CD14-positive monocyte (primary cell): ENCODE measurements around the gene ZNF616. TPM values are rescaled to one million over a fixed set of nuclear protein-coding genes. Genes with fewer than 3 reads are reported as not detected.

Experiments used
- DNase-seq, 3 donors: peaks; one replicate each; pipeline ENCODE4 v3.0.0-alpha.2; 2011 to 2022
- H2AFZ ChIP-seq: 2 replicates; pipeline ENCODE4 v1.6.0; 2012; ENCODE audit warnings: mild to moderate bottlenecking, low read depth, low read length, inconsistent platforms; ENCODE audit not compliant: insufficient read depth, poor library complexity, severe bottlenecking
- H3K27ac ChIP-seq, 2 donors: 1 replicate in 1 of 2; 2 replicates in 1 of 2; pipeline ENCODE4 v1.5.1; 2012 to 2013; ENCODE audit warnings: low read length in 2 of 2, control low read depth in 1 of 2, inconsistent platforms in 1 of 2, low read depth in 1 of 2, mild to moderate bottlenecking in 1 of 2
- H3K27me3 ChIP-seq, 2 donors: one replicate each; pipeline versions ENCODE4 v1.6.0 to v1.6.1; 2011 to 2013; ENCODE audit warnings: low read length in 2 of 2; ENCODE audit not compliant: control insufficient read depth in 2 of 2, insufficient read depth in 2 of 2
- H3K36me3 ChIP-seq, 2 donors: replicated peaks in 1 of 2; 1 replicate in 1 of 2; 2 replicates in 1 of 2; pipeline versions ENCODE4 v1.5.1 to v1.6.1; 2012 to 2013; ENCODE audit warnings: low read length in 2 of 2, control low read depth in 1 of 2, inconsistent platforms in 1 of 2, mild to moderate bottlenecking in 1 of 2; ENCODE audit not compliant: insufficient read depth in 2 of 2, control insufficient read depth in 1 of 2
- H3K4me1 ChIP-seq, 2 donors: 1 replicate in 1 of 2; 2 replicates in 1 of 2; pipeline versions ENCODE4 v1.5.1 to v1.6.1; 2012 to 2013; ENCODE audit warnings: low read length in 2 of 2, control low read depth in 1 of 2, inconsistent platforms in 1 of 2, mild to moderate bottlenecking in 1 of 2, moderate library complexity in 1 of 2; ENCODE audit not compliant: insufficient read depth in 2 of 2, control insufficient read depth in 1 of 2
- H3K4me2 ChIP-seq: replicated peaks from 2 replicates; pipeline ENCODE3; 2012; ENCODE audit warnings: low read length, moderate library complexity, mild to moderate bottlenecking; ENCODE audit not compliant: poor library complexity, severe bottlenecking; ENCODE audit errors: extremely low read depth
- H3K4me3 ChIP-seq, 3 experiments: fragments of 200-600 bp in 1 of 3; sonication (generic) in 1 of 3; replicated peaks in 1 of 3; 1 replicate in 2 of 3; 2 replicates in 1 of 3; pipeline ENCODE4 v1.5.1; 2011 to 2013; ENCODE audit warnings: low read length in 3 of 3, mild to moderate bottlenecking in 3 of 3, control low read depth in 2 of 3, low read depth in 2 of 3, inconsistent platforms in 1 of 3, moderate library complexity in 1 of 3
- H3K79me2 ChIP-seq: 2 replicates; pipeline ENCODE4 v1.6.0; 2012; ENCODE audit warnings: mild to moderate bottlenecking, control low read depth, inconsistent platforms, low read length, moderate library complexity; ENCODE audit not compliant: insufficient read depth
- H3K9ac ChIP-seq: 2 replicates; pipeline ENCODE4 v1.6.0; 2017; ENCODE audit warnings: low read length, mild to moderate bottlenecking; ENCODE audit not compliant: insufficient read depth, poor library complexity, severe bottlenecking
- H3K9me3 ChIP-seq, 2 donors: replicated peaks in 1 of 2; 1 replicate in 1 of 2; 2 replicates in 1 of 2; pipeline versions ENCODE4 v1.5.1 to v1.6.1; 2012 to 2013; ENCODE audit warnings: low read length in 2 of 2, control low read depth in 1 of 2; ENCODE audit not compliant: control insufficient read depth in 1 of 2, insufficient read depth in 1 of 2
- H4K20me1 ChIP-seq: 2 replicates; pipeline ENCODE4 v1.6.0; 2012; ENCODE audit warnings: mild to moderate bottlenecking, low read length, control low read depth, moderate library complexity; ENCODE audit not compliant: insufficient read depth
- H3K27ac Mint-ChIP-seq, 7 donors: one replicate each; pipeline ENCODE4 v1.8.0; 2020; ENCODE audit warnings: mild to moderate bottlenecking in 7 of 7, mixed read lengths in 7 of 7, moderate library complexity in 6 of 7, inconsistent platforms in 2 of 7
- H3K27me3 Mint-ChIP-seq, 3 donors: one replicate each; pipeline ENCODE4 v1.8.0; 2021 to 2022; ENCODE audit warnings: low read depth in 3 of 3, mild to moderate bottlenecking in 3 of 3, mixed read lengths in 3 of 3, moderate library complexity in 3 of 3, inconsistent platforms in 1 of 3
- H3K36me3 Mint-ChIP-seq, 2 donors: one replicate each; pipeline ENCODE4 v1.8.0; 2020; ENCODE audit warnings: mixed read lengths in 2 of 2, inconsistent platforms in 1 of 2, mild to moderate bottlenecking in 1 of 2
- H3K4me1 Mint-ChIP-seq: one replicate; pipeline ENCODE4 v1.8.0; 2020; ENCODE audit warnings: mild to moderate bottlenecking, mixed read lengths
- H3K4me3 Mint-ChIP-seq, 2 donors: one replicate each; pipeline ENCODE4 v1.8.0; 2020; ENCODE audit warnings: mild to moderate bottlenecking in 2 of 2, mixed read lengths in 2 of 2, moderate library complexity in 1 of 2
- H3K9me3 Mint-ChIP-seq, 7 donors: one replicate each; pipeline ENCODE4 v1.8.0; 2020 to 2022; ENCODE audit warnings: mixed read lengths in 7 of 7, mild to moderate bottlenecking in 6 of 7, moderate library complexity in 6 of 7, inconsistent platforms in 2 of 7
- WGBS: methylation state at CpG from one replicate; pipeline ENCODE4 v1.1.5; 2013; ENCODE audit warnings: missing lambda C conversion rate; ENCODE audit not compliant: insufficient coverage; 5-methylcytosine and 5-hydroxymethylcytosine counted together
- intact Hi-C, 2 donors: fragments of 100-400 bp; cut with micrococcal nuclease; formaldehyde crosslinking; loops; one replicate each; pipeline versions ENCODE4 v1.15.0 to v1.15.1; 2023
- polyA plus RNA-seq, 3 donors: library from polyadenylated mRNA; depleted of rRNA in 1 of 3; unstranded in 2 of 3; stranded (reverse) in 1 of 3; fragments of 300-500 nt in 2 of 3; fragments of >200 nt in 1 of 3; fragmentation: Illumina TruSeq in 2 of 3; gene quantifications; 1 replicate in 2 of 3; 2 replicates in 1 of 3; pipeline ENCODE4 v1.2.3, GENCODE V29; 2012 to 2021
- TF ChIP-seq, protein P1 (sequence below): fragments of 200-600 bp; IDR thresholded peaks from one replicate; pipeline ENCODE4 v1.8.0; 2022; ENCODE audit warnings: antibody characterized with exemption, mild to moderate bottlenecking

The ZNF616 gene
- polyA plus RNA-seq, 3 donors = 0.32 to 1.8 (median 1.1) TPM

- Histone ChIP-seq H3K36me3 (peaks cover 0 to 23% of the 10 kb centered on the region in 2 donors), H3K4me1 (peaks cover 12 to 16% of the 10 kb centered on the region in 2 donors), H3K9ac (peak overlapping the region; percentile 79), H4K20me1 (no peaks in the 10 kb centered on the region), H3K4me2 (peak overlapping the region; percentile 95), H3K4me3 (peak overlapping the region; percentile 91 to 97 (median 94)), H3K9me3 (peaks cover 49 to 59% of the 10 kb centered on the region in 2 donors), H3K79me2 (peaks cover 32% of the 10 kb centered on the region), H3K27ac (peak overlapping the region in 1 of 2 donors; percentile 93), H3K27me3 (no peaks in the 10 kb centered on the region), H2AFZ (peak overlapping the region; percentile 97)
- no peak for DNase-seq
- TF ChIP-seq, protein P1, sequence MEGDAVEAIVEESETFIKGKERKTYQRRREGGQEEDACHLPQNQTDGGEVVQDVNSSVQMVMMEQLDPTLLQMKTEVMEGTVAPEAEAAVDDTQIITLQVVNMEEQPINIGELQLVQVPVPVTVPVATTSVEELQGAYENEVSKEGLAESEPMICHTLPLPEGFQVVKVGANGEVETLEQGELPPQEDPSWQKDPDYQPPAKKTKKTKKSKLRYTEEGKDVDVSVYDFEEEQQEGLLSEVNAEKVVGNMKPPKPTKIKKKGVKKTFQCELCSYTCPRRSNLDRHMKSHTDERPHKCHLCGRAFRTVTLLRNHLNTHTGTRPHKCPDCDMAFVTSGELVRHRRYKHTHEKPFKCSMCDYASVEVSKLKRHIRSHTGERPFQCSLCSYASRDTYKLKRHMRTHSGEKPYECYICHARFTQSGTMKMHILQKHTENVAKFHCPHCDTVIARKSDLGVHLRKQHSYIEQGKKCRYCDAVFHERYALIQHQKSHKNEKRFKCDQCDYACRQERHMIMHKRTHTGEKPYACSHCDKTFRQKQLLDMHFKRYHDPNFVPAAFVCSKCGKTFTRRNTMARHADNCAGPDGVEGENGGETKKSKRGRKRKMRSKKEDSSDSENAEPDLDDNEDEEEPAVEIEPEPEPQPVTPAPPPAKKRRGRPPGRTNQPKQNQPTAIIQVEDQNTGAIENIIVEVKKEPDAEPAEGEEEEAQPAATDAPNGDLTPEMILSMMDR = no peak
- H3K36me3 Mint-ChIP-seq = peaks cover 20 to 38% of the 10 kb centered on the region in 2 donors
- H3K4me3 Mint-ChIP-seq = peak overlapping the region; percentile 98 to 99
- intact Hi-C loops = loop anchor here (2.0 to 5.0 kb wide), 4 partner anchors 32 to 100 kb away; partner anchors contain the start of genes PPP2R1A (in 1 of the 2) and ZNF836 (in 1 of the 2)
- H3K27me3 Mint-ChIP-seq = peaks cover 0 to 4% (median 0%) of the 10 kb centered on the region in 3 donors
- peaks cover 32 to 76% (median 64%) of the 10 kb centered on the region in 7 donors for H3K9me3 Mint-ChIP-seq
- WGBS = 0% methylated on average over 2 of the region's 7 CpGs
- H3K4me1 Mint-ChIP-seq = peaks cover 16% of the 10 kb centered on the region
- H3K27ac Mint-ChIP-seq = peak overlapping the region; percentile 96 to 98 (median 96)
Measured at GRCh38 chr19:52138983-52139251, 821 bp downstream of the ZNF616 start.

DNA sequence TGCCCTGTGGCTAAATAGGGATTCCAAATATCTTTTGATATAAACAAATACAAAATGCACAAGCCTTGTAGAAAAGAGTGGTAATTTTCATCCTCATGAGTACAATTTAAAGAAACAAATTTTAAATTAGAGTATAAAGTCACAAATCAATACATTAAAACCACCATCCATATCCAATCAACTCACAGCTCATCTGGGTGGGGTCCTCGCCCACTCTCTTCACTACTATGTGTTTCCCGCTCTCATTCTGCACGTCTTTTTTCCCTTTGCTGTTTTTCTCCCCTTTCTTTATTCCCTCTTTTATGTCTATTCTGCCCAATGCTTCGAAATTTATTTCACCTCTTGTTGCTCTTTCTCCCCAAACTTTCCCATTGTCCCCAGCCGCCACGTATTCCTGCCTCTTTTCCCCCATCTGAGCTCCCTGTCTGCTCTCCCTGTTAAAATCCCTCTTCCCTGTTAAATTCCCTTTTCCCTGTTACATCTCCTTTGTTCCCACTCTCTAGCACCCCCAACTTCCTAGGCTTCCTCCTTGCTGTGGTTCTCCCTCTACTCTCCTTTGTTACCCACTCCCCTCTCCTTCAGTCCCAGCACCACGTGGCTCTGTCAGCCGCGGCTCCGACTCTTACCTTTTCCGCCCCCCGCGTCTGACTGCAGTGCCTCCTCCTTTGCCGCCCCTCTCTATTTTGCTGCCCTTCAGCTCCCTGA lies 1.3 kb downstream of the ZNF616 start:
- WGBS = 15% methylated on average over 14 of the region's 14 CpGs
- H3K4me3 ChIP-seq = peak overlapping the region; percentile 91 to 97 (median 94)
- Mint-ChIP-seq H3K4me3 (peak overlapping the region; percentile 98 to 99), H3K36me3 (peaks cover 23 to 43% of the 10 kb centered on the region in 2 donors), H3K27me3 (peaks cover 0 to 4% (median 0%) of the 10 kb centered on the region in 3 donors), H3K4me1 (peaks cover 16% of the 10 kb centered on the region), H3K9me3 (peaks cover 37 to 77% (median 66%) of the 10 kb centered on the region in 7 donors), H3K27ac (peak overlapping the region in 4 of 7 donors; percentile 96 to 97 (median 96))
- peak overlapping the region; percentile 79 for H3K9ac ChIP-seq
- peaks cover 50 to 59% of the 10 kb centered on the region in 2 donors for H3K9me3 ChIP-seq
- H2AFZ ChIP-seq = peak overlapping the region; percentile 97
- peaks cover 12 to 16% of the 10 kb centered on the region in 2 donors for H3K4me1 ChIP-seq
- peaks cover 0 to 28% of the 10 kb centered on the region in 2 donors for H3K36me3 ChIP-seq
- H3K4me2 ChIP-seq = peak overlapping the region; percentile 95
- peaks cover 33% of the 10 kb centered on the region for H3K79me2 ChIP-seq
- no peaks in the 10 kb centered on the region for H4K20me1 ChIP-seq
- peak in 1 of 3 donors; percentile 3 for DNase-seq
- intact Hi-C loops = loop anchor here (2.0 to 5.0 kb wide), 4 partner anchors 32 to 100 kb away; partner anchors contain the start of genes PPP2R1A (in 1 of the 2) and ZNF836 (in 1 of the 2)
- peak overlapping the region in 1 of 2 donors; percentile 93 for H3K27ac ChIP-seq
- TF ChIP-seq, protein P1 = no peak
- no peaks in the 10 kb centered on the region for H3K27me3 ChIP-seq
